Parathyroid adenoma (tissue), 2 donors: ENCODE data around the gene IL1RAPL2.

Experiments used
- H2AFZ ChIP-seq: fragments of 300-600 bp; sonication (generic); one replicate; pipeline ENCODE4 v1.7.0; 2017; ENCODE audit warnings: antibody characterized with exemption, mild to moderate bottlenecking
- H3K27ac ChIP-seq: fragments of 300-600 bp; sonication (generic); one replicate; pipeline ENCODE4 v1.7.0; 2017
- H3K27me3 ChIP-seq: fragments of 300-600 bp; sonication (generic); one replicate; pipeline ENCODE4 v1.7.0; 2017; ENCODE audit warnings: low read length; ENCODE audit not compliant: control insufficient read depth, insufficient read depth
- H3K36me3 ChIP-seq: fragments of 300-600 bp; sonication (generic); one replicate; pipeline ENCODE4 v1.7.0; 2017; ENCODE audit warnings: low read length; ENCODE audit not compliant: control insufficient read depth, insufficient read depth
- H3K4me1 ChIP-seq: fragments of 300-600 bp; sonication (generic); one replicate; pipeline ENCODE4 v1.7.0; 2017; ENCODE audit warnings: control low read depth
- H3K4me2 ChIP-seq: fragments of 300-600 bp; sonication (generic); one replicate; pipeline ENCODE4 v1.7.0; 2017; ENCODE audit warnings: low read length
- H3K4me3 ChIP-seq: fragments of 300-600 bp; sonication (generic); one replicate; pipeline ENCODE4 v1.7.0; 2017; ENCODE audit warnings: low read depth, low read length
- H3K79me2 ChIP-seq: fragments of 300-600 bp; sonication (generic); one replicate; pipeline ENCODE4 v1.7.0; 2017; ENCODE audit warnings: control low read depth
- H3K9ac ChIP-seq: fragments of 300-600 bp; sonication (generic); one replicate; pipeline ENCODE4 v1.7.0; 2017; ENCODE audit warnings: mild to moderate bottlenecking
- H3K9me3 ChIP-seq: fragments of 300-600 bp; sonication (generic); one replicate; pipeline ENCODE4 v1.7.0; 2017; ENCODE audit warnings: low read length; ENCODE audit not compliant: control insufficient read depth
- TF ChIP-seq, protein P1 (sequence below): fragments of 300-600 bp; sonication (generic); IDR thresholded peaks from one replicate; pipeline ENCODE4 v1.7.0; 2017; ENCODE audit warnings: antibody characterized with exemption, mild to moderate bottlenecking
- donor health status: primary hyperparathyroidism.

Gene IL1RAPL2

DNA sequence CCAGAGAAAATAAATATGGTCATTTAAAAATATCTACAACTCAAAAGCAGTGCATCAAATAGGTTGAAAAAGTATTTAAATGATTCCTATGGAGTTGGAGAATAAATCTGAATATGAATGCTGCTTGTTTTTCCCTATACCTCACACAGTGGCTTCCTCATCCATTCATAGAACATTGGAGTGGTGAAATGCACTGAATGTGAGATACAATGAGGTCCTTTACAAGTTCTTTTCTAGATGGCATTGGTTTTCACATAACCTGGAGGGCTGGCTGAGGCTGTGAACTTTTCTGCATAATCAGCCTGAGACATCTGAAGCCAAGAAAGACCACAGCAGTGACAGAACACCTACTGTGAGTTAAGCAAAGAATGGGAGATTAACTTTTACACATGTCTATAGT is 977.3 kb downstream of the IL1RAPL2 start:
- no peaks in the 10 kb centered on the region for H3K36me3 ChIP-seq
- no peaks in the 10 kb centered on the region for H3K4me1 ChIP-seq
- H2AFZ ChIP-seq: no peak overlapping the region
- H3K27me3 ChIP-seq: no peaks in the 10 kb centered on the region
- no peaks in the 10 kb centered on the region for H3K79me2 ChIP-seq
- H3K4me3 ChIP-seq: no peak overlapping the region
- H3K9me3 ChIP-seq: no peaks in the 10 kb centered on the region
- TF ChIP-seq, protein P1, sequence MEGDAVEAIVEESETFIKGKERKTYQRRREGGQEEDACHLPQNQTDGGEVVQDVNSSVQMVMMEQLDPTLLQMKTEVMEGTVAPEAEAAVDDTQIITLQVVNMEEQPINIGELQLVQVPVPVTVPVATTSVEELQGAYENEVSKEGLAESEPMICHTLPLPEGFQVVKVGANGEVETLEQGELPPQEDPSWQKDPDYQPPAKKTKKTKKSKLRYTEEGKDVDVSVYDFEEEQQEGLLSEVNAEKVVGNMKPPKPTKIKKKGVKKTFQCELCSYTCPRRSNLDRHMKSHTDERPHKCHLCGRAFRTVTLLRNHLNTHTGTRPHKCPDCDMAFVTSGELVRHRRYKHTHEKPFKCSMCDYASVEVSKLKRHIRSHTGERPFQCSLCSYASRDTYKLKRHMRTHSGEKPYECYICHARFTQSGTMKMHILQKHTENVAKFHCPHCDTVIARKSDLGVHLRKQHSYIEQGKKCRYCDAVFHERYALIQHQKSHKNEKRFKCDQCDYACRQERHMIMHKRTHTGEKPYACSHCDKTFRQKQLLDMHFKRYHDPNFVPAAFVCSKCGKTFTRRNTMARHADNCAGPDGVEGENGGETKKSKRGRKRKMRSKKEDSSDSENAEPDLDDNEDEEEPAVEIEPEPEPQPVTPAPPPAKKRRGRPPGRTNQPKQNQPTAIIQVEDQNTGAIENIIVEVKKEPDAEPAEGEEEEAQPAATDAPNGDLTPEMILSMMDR: no peak
- H3K9ac ChIP-seq: no peak overlapping the region
- H3K4me2 ChIP-seq: no peak overlapping the region
- no peak overlapping the region for H3K27ac ChIP-seq

DNA sequence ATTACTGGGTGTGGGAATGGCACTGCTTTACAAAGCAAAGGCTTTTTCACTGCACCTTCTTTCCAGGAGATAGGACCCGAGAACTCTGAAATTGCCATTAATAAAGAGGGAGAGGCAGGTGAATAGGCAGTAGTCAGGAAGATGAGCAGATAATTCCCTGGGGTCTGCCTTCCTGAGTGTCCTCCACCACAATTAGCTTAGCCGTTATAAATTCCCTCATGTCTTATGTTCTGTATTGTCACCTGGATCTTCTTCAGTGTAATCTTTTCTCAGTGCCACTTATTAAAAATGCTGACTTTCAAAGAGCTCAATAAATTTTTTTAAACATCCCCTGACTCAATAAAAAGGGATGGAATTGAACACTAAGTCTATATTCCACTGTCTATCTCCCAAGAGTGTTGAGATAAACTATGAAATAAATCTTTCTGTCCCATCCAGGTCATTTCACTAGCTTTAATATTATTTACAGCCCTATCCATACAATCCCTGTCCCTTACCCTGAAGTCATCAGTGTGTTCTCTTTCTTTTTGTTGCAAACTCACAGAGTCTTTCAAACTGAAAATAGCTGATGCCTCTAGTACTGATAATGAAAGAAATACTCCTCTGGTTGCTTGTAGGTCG is 984.2 kb downstream of the IL1RAPL2 start:
- Histone ChIP-seq H3K9me3 (no peaks in the 10 kb centered on the region), H3K27ac (no peak overlapping the region), H3K4me2 (no peak overlapping the region), H3K9ac (no peak overlapping the region), H2AFZ (no peak overlapping the region), H3K36me3 (no peaks in the 10 kb centered on the region), H3K79me2 (no peaks in the 10 kb centered on the region), H3K27me3 (no peaks in the 10 kb centered on the region), H3K4me3 (no peak overlapping the region), H3K4me1 (no peaks in the 10 kb centered on the region)
- TF ChIP-seq, protein P1: no peak

DNA sequence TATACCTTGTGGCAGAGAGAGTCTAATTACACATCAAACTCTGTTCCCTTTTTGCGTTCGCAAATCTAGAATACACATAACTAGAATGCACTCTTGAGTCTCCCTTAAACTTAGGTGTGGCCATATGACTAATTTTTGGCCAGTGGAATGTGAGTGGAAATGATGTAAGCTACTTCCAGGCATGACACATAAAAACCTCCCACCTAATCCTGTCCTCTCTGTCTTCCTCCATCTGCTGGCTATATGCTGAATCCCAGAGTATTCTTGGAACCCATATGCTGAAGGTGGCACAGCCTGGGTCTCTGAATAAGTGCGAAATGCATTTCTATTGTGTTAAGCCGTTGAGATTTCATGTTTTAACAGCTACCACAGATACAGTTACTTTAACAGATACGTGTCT is 986.4 kb downstream of the IL1RAPL2 start:
- Histone ChIP-seq H3K9ac (no peak overlapping the region), H3K9me3 (no peaks in the 10 kb centered on the region), H3K4me2 (no peak overlapping the region), H2AFZ (no peak overlapping the region), H3K27ac (no peak overlapping the region), H3K27me3 (no peaks in the 10 kb centered on the region), H3K4me1 (no peaks in the 10 kb centered on the region), H3K79me2 (no peaks in the 10 kb centered on the region), H3K36me3 (no peaks in the 10 kb centered on the region), H3K4me3 (no peak overlapping the region)
- TF ChIP-seq, protein P1: no peak

DNA sequence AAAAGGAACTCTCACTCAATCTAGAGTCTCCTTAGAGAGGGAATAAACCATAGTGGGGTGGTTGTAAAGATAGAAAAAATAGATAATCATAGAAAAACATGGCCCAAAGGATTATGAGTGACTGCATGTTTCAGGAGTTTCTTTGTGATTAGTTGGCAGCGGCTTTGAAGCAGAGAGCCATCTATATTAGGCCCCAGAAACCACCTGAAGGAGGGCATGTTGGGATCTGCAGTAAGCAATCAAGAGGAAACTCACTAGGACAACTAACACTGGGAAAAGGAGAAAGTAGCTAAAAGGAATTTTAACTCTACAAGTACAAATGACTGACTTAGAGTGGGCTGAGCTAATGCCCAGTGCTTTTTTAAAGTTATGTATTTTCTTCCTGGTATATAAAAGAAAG is 987.1 kb downstream of the IL1RAPL2 start:
- TF ChIP-seq, protein P1: no peak
- Histone ChIP-seq H3K4me2 (no peak overlapping the region), H3K4me3 (no peak overlapping the region), H3K9me3 (no peaks in the 10 kb centered on the region), H3K79me2 (no peaks in the 10 kb centered on the region), H3K9ac (no peak overlapping the region), H3K27me3 (no peaks in the 10 kb centered on the region), H2AFZ (no peak overlapping the region), H3K4me1 (no peaks in the 10 kb centered on the region), H3K36me3 (no peaks in the 10 kb centered on the region), H3K27ac (no peak overlapping the region)

DNA sequence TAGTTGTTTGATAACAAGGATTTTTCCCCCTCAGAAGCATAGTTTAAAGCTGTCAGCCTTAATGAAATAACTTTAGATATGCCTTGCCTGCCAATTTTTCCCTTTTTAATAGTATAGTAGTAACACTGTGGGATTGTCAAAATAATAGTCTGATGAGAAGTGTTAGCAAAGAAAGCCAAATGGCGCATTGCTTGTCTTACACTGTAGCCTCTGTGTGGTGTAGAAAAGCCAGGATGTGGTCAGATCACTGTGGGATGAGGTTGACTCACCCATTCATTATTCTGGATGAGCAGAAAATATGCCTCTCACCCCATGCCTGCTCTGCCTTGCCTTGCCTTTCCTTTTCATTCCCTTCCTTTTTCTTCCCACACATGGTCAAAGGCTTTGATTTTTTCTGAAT is 998.5 kb downstream of the IL1RAPL2 start:
- Histone ChIP-seq H3K4me1 (no peaks in the 10 kb centered on the region), H3K27ac (no peak overlapping the region), H3K36me3 (no peaks in the 10 kb centered on the region), H3K79me2 (no peaks in the 10 kb centered on the region), H3K9ac (no peak overlapping the region), H3K9me3 (no peaks in the 10 kb centered on the region), H3K4me3 (no peak overlapping the region), H3K27me3 (no peaks in the 10 kb centered on the region), H2AFZ (no peak overlapping the region), H3K4me2 (no peak overlapping the region)
- TF ChIP-seq, protein P1: no peak
